Loucy (cell line): ENCODE measurements around the gene TRPM2.

ENCODE experiments used
- H2AFZ ChIP-seq: fragments of 200-600 bp; sonication (generic); 2 replicates; pipeline ENCODE4 v1.6.0; 2016; ENCODE audit warnings: antibody characterized with exemption, mild to moderate bottlenecking, low read length, moderate library complexity
- H3F3A ChIP-seq: fragments of 200-600 bp; 2 replicates; pipeline ENCODE4 v1.6.0; 2016; ENCODE audit warnings: antibody characterized with exemption, low read depth, mild to moderate bottlenecking
- H3K27me3 ChIP-seq: fragments of 200-600 bp; sonication (generic); 2 replicates; pipeline ENCODE4 v1.6.1; 2014; ENCODE audit warnings: low read length, mild to moderate bottlenecking; ENCODE audit not compliant: insufficient read depth, poor library complexity, severe bottlenecking
- H3K36me3 ChIP-seq: fragments of 200-600 bp; sonication (generic); 2 replicates; pipeline ENCODE4 v1.6.1; 2016; ENCODE audit warnings: low read length; ENCODE audit not compliant: insufficient read depth
- H3K4me1 ChIP-seq: fragments of 200-600 bp; sonication (generic); 2 replicates; pipeline ENCODE4 v1.5.1; 2014; ENCODE audit warnings: low read length, mild to moderate bottlenecking; ENCODE audit not compliant: insufficient read depth, poor library complexity, severe bottlenecking
- H3K4me2 ChIP-seq: fragments of 200-600 bp; sonication (generic); 2 replicates; pipeline ENCODE4 v1.6.0; 2014; ENCODE audit warnings: antibody characterized with exemption, low read length, low read depth, mild to moderate bottlenecking; ENCODE audit not compliant: poor library complexity, severe bottlenecking
- H3K4me3 ChIP-seq: fragments of 200-600 bp; sonication (generic); 2 replicates; pipeline ENCODE4 v1.5.1; 2014; ENCODE audit warnings: low read length, mild to moderate bottlenecking, mixed read lengths; ENCODE audit not compliant: poor library complexity, severe bottlenecking
- H3K79me2 ChIP-seq: fragments of 200-600 bp; sonication (generic); 2 replicates; pipeline ENCODE4 v1.6.1; 2014; ENCODE audit warnings: low read length; ENCODE audit not compliant: insufficient read depth
- H3K9ac ChIP-seq: fragments of 200-600 bp; sonication (generic); 2 replicates; pipeline ENCODE4 v1.6.0; 2014; ENCODE audit warnings: mild to moderate bottlenecking, low read depth, low read length, moderate library complexity; ENCODE audit not compliant: poor library complexity, severe bottlenecking
- H3K9me2 ChIP-seq: fragments of 200-600 bp; sonication (generic); replicated peaks from 2 replicates; pipeline ENCODE4 v1.6.1; 2016; ENCODE audit warnings: low read depth, low read length, mixed read lengths
- H3K9me3 ChIP-seq: fragments of 200-600 bp; sonication (generic); 2 replicates; pipeline ENCODE4 v1.6.1; 2014; ENCODE audit warnings: mild to moderate bottlenecking, antibody characterized with exemption, low read length, low read depth; ENCODE audit not compliant: insufficient read depth
- H4K20me1 ChIP-seq: fragments of 200-600 bp; sonication (generic); 2 replicates; pipeline ENCODE4 v1.6.0; 2014; ENCODE audit warnings: antibody characterized with exemption, low read length, mild to moderate bottlenecking; ENCODE audit not compliant: insufficient read depth, poor library complexity, severe bottlenecking
- CTCF ChIP-seq: fragments of 200-600 bp; sonication (generic); conservative IDR thresholded peaks from 2 replicates; pipeline ENCODE4 v1.5.1; 2014; ENCODE audit warnings: mild to moderate bottlenecking, antibody characterized with exemption, low read length
- EZH2phosphoT487 ChIP-seq: fragments of 200-600 bp; IDR thresholded peaks from 2 replicates; pipeline ENCODE4 v1.6.1; 2018; ENCODE audit warnings: antibody characterized with exemption, mild to moderate bottlenecking, moderate library complexity, borderline replicate concordance

The TRPM2 gene

GRCh38 chr21:44462086-44462833 lies 108.8 kb downstream of the TRPM2 start:
- no peak overlapping the region for H3K4me3 ChIP-seq
- H3F3A ChIP-seq = no peaks in the 10 kb centered on the region
- H3K27me3 ChIP-seq = no peaks in the 10 kb centered on the region
- H3K4me1 ChIP-seq = no peaks in the 10 kb centered on the region
- H3K79me2 ChIP-seq = no peaks in the 10 kb centered on the region
- H4K20me1 ChIP-seq = no peaks in the 10 kb centered on the region
- no peak overlapping the region for H3K4me2 ChIP-seq
- H3K9ac ChIP-seq = no peak overlapping the region
- H3K9me3 ChIP-seq = peaks cover 5% of the 10 kb centered on the region; the same call in 1 of the 2 replicates
- no peak for TF ChIP-seq CTCF
- no peak for TF ChIP-seq EZH2phosphoT487
- H3K36me3 ChIP-seq = no peaks in the 10 kb centered on the region
- no peak overlapping the region for H2AFZ ChIP-seq
- H3K9me2 ChIP-seq = no peaks in the 10 kb centered on the region

GRCh38 chr21:44462834-44463200 lies 109.4 kb downstream of the TRPM2 start:
- H3K79me2 ChIP-seq = no peaks in the 10 kb centered on the region
- no peaks in the 10 kb centered on the region for H3K4me1 ChIP-seq
- no peaks in the 10 kb centered on the region for H3F3A ChIP-seq
- H3K9ac ChIP-seq = no peak overlapping the region
- H3K9me3 ChIP-seq = peaks cover 7% of the 10 kb centered on the region; the same call in 1 of the 2 replicates
- no peaks in the 10 kb centered on the region for H3K36me3 ChIP-seq
- no peak overlapping the region for H2AFZ ChIP-seq
- H3K27me3 ChIP-seq = no peaks in the 10 kb centered on the region
- no peak for TF ChIP-seq EZH2phosphoT487
- no peak for TF ChIP-seq CTCF
- H3K4me2 ChIP-seq = no peak overlapping the region
- H4K20me1 ChIP-seq = no peaks in the 10 kb centered on the region
- H3K4me3 ChIP-seq = no peak overlapping the region
- no peaks in the 10 kb centered on the region for H3K9me2 ChIP-seq

GRCh38 chr21:44463724-44464123 lies 110.3 kb downstream of the TRPM2 start:
- TF ChIP-seq CTCF = no peak
- no peak for TF ChIP-seq EZH2phosphoT487
- Histone ChIP-seq H3K4me1 (no peaks in the 10 kb centered on the region), H3K9me2 (no peaks in the 10 kb centered on the region), H3K4me3 (no peak overlapping the region), H3K9me3 (peaks cover 7% of the 10 kb centered on the region; the same call in 1 of the 2 replicates), H3K9ac (no peak overlapping the region), H3K36me3 (no peaks in the 10 kb centered on the region), H3K79me2 (no peaks in the 10 kb centered on the region), H3F3A (no peaks in the 10 kb centered on the region), H4K20me1 (no peaks in the 10 kb centered on the region), H3K4me2 (no peak overlapping the region), H2AFZ (no peak overlapping the region), H3K27me3 (no peaks in the 10 kb centered on the region)
